Ovary (tissue), 9 donors: Measurements from ENCODE around the gene ATG4D. TPM values are rescaled to one million over a fixed set of nuclear protein-coding genes. Genes with fewer than 3 reads are reported as not detected.
"Not testable (repeated sequence)": the region's sequence is repeated elsewhere in the genome, so short reads cannot be mapped to it uniquely, and the experiment has no call there.

Experiments
- DNase-seq, 5 donors: peaks; one replicate each; pipeline ENCODE4 v3.0.0-alpha.2; 2019 to 2020
- H3K27ac ChIP-seq, 2 donors: fragments of 200-600 bp; one replicate each; pipeline versions ENCODE4 v1.5.1 to v1.8.0; 2019 to 2022
- H3K27me3 ChIP-seq: fragments of 200-600 bp; one replicate; pipeline ENCODE4 v1.8.0; 2022
- H3K36me3 ChIP-seq: fragments of 200-600 bp; sonication (generic); one replicate; pipeline ENCODE4 v1.5.1; 2019
- H3K4me1 ChIP-seq: one replicate; pipeline ENCODE4 v1.8.1; 2013; ENCODE audit warnings: mild to moderate bottlenecking, moderate library complexity; ENCODE audit not compliant: insufficient read depth
- H3K4me3 ChIP-seq: fragments of 200-600 bp; sonication (generic); one replicate; pipeline ENCODE4 v1.5.1; 2017
- H3K9me3 ChIP-seq, 2 donors: fragments of 200-600 bp in 1 of 2; sonication (generic) in 1 of 2; one replicate each; pipeline versions ENCODE4 v1.5.1 to v1.8.1; 2013 to 2019; ENCODE audit warnings: mild to moderate bottlenecking in 1 of 2, moderate library complexity in 1 of 2
- EP300 ChIP-seq: sonication (generic); formaldehyde crosslinking; IDR thresholded peaks from one replicate; pipeline ENCODE4 v1.6.1; 2017; ENCODE audit warnings: antibody characterized with exemption
- POLR2A ChIP-seq: fragments of 450-650 bp; IDR thresholded peaks from one replicate; pipeline ENCODE4 v1.6.1; 2017; ENCODE audit warnings: antibody characterized with exemption, mild to moderate bottlenecking, moderate library complexity
- WGBS, 3 donors: extraction: QIAGEN DNeasy Blood & Tissue Kit in 1 of 3; methylation state at CpG; one replicate each; pipeline versions ENCODE4 v1.1.5 to v1.1.7; 2013 to 2017; 5-methylcytosine and 5-hydroxymethylcytosine counted together
- intact Hi-C, 4 donors: fragments of 100-400 bp; cut with DNase I; formaldehyde crosslinking; loops; one replicate each; pipeline versions ENCODE4 v1.11.0 to v1.15.1; 2022 to 2023
- polyA plus RNA-seq, 2 donors: library from polyadenylated mRNA; stranded (reverse); fragments of 200-250 nt in 1 of 2; fragments of 350-450 nt in 1 of 2; fragmentation: Illumina TruSeq in 1 of 2; extraction: RNeasy Lipid Tissue Mini Kit (QIAGEN cat#74804) in 1 of 2; gene quantifications; one replicate each; pipeline ENCODE4 v1.2.3, GENCODE V29; 2013 to 2014
- total RNA-seq, 7 donors: library from RNA; depleted of rRNA in 2 of 7; stranded (reverse); fragments of >200 nt in 2 of 7; fragmentation: NEBNext Ultra II Directional in 3 of 7; extraction: Animal tissue kit (Norgen Biotek cat#: 25700) in 3 of 7; gene quantifications; one replicate each; pipeline versions ENCODE4 v1.1.0 to v1.2.4, GENCODE V29; 2016 to 2023
- TF ChIP-seq, protein P1 (sequence below), 3 donors: fragments of 450-650 bp in 2 of 3; fragments of 200-600 bp in 1 of 3; IDR thresholded peaks; one replicate each; pipeline versions ENCODE4 v1.5.1 to v1.8.0; 2016 to 2022; ENCODE audit warnings: antibody characterized with exemption in 3 of 3, mild to moderate bottlenecking in 1 of 3
- donor health status: DM: no; HTN: no; CAD: no; lungs with moderate emphysema.
- donor health status: DM: no; HTN: no; CAD: no.
- donor health status: Bipolar disorder and iron deficiency.
- donor health status: DM: yes; HTN: yes; CAD: no.
- donor health status: DM: no; HTN: no; CAD: no.
- donor health status: DM: yes; HTN: yes; CAD: no.

The ATG4D gene
- total and polyA plus RNA-seq, 9 donors: 3.1 to 26.9 (median 21.1) TPM

DNA sequence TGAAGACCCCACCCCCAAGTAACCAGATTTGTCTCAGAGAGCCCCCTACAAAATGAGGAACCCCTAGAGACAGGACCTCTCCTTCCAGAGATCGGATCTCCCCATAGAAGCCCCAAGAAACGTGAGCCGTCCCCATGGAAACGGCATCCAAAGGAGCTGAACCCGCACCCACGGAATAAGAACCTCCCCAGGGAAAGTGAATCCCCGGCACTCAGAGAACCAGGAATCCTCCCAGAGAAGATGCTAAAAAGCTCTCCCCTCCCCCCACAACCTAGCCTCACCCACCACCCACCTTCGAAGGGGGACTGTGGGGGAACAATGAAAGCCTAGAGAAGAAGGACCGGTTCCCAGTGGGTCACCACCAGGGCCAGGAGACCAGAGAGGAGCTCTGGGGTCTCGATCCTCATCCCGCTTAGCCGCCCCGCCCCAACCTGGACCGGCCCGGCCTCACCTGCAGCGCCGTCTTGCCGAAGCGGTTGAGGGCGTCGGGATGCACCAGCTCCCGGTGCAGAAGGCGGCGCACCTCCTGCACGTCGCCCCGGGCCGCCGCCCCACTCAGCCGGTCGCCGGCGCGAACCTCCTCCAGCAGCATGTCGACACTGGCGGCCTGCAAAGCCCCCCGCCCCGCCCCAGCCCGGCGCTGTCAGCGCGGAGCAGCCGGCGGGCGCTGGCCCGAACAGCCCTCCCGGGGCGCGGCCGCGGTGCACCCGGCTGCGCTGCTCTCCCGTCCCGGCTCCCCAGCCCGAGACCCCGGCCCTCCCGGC is 24.5 kb downstream of the ATG4D start:
- DNase-seq: peak in 1 of 5 donors; percentile 43
- no peaks in the 10 kb centered on the region for H3K36me3 ChIP-seq
- TF ChIP-seq EP300: no peak
- TF ChIP-seq, protein P1, sequence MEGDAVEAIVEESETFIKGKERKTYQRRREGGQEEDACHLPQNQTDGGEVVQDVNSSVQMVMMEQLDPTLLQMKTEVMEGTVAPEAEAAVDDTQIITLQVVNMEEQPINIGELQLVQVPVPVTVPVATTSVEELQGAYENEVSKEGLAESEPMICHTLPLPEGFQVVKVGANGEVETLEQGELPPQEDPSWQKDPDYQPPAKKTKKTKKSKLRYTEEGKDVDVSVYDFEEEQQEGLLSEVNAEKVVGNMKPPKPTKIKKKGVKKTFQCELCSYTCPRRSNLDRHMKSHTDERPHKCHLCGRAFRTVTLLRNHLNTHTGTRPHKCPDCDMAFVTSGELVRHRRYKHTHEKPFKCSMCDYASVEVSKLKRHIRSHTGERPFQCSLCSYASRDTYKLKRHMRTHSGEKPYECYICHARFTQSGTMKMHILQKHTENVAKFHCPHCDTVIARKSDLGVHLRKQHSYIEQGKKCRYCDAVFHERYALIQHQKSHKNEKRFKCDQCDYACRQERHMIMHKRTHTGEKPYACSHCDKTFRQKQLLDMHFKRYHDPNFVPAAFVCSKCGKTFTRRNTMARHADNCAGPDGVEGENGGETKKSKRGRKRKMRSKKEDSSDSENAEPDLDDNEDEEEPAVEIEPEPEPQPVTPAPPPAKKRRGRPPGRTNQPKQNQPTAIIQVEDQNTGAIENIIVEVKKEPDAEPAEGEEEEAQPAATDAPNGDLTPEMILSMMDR (IDR thresholded peaks at IDR 0.05): no peak
- no peak for TF ChIP-seq POLR2A
- peak overlapping the region; percentile 10 to 64 for H3K27ac ChIP-seq
- H3K4me1 ChIP-seq: peaks cover 7% of the 10 kb centered on the region
- WGBS, 3 donors: 2 to 5% (median 4%) methylated on average over 29 to 58 of the region's 58 CpGs
- H3K4me3 ChIP-seq: peak overlapping the region; percentile 45
- no peaks in the 10 kb centered on the region for H3K27me3 ChIP-seq
- intact Hi-C loops: loop anchor here in 2 of 4 donors (5.0 to 10.0 kb wide), 2 partner anchors 66 to 163 kb away; partner anchors contain the start of genes CDC37 (in 1 of the 2) and KEAP1 (in 1 of the 2)
- H3K9me3 ChIP-seq: no peaks in the 10 kb centered on the region

- 0% methylated on average over 54 to 71 of the region's 71 CpGs for WGBS, 3 donors
- no peaks in the 10 kb centered on the region for H3K36me3 ChIP-seq
- TF ChIP-seq, protein P1 (IDR thresholded peaks at IDR 0.05): peak; percentile 17 to 86 (median 72)
- TF ChIP-seq EP300: no peak
- peak; percentile 89 for TF ChIP-seq POLR2A
- H3K27me3 ChIP-seq: no peaks in the 10 kb centered on the region
- peak; percentile 99 to 100 (median 99) for DNase-seq
- H3K27ac ChIP-seq: peak within 1 kb of the TSS; percentile 10 to 64
- intact Hi-C loops: loop anchor here in 2 of 4 donors (5.0 to 10.0 kb wide), 2 partner anchors 67 to 164 kb away; partner anchors contain the start of genes CDC37 (in 1 of the 2) and KEAP1 (in 1 of the 2)
- H3K4me1 ChIP-seq: peaks cover 7% of the 10 kb centered on the region
- H3K9me3 ChIP-seq: no peaks in the 10 kb centered on the region
- peak within 1 kb of the TSS; percentile 45 for H3K4me3 ChIP-seq
Observed at GRCh38 chr19:10568826-10569651, 25.3 kb downstream of the ATG4D start, which contains the start of gene CDKN2D. Gene CDKN2D (minus strand): TSS chr19:10568979. CDS start chr19:10568653, 326 bp downstream.

GRCh38 chr19:10573793-10574192 is 30.1 kb downstream of the ATG4D start:
- H3K27me3 ChIP-seq, H3K27ac ChIP-seq, H3K36me3 ChIP-seq, H3K4me1 ChIP-seq, H3K9me3 ChIP-seq, DNase-seq, H3K4me3 ChIP-seq: not testable (repeated sequence)
- intact Hi-C loops: loop anchor here in 1 of 4 donors (5.0 kb wide), 1 partner anchor 91 kb away; no protein-coding TSS in a partner anchor
- WGBS, 3 donors: 83 to 87% (median 85%) methylated on average over 6 of the region's 6 CpGs

GRCh38 chr19:10574462-10574861 is 30.8 kb downstream of the ATG4D start:
- intact Hi-C loops: loop anchor here in 1 of 4 donors (5.0 kb wide), 1 partner anchor 92 kb away; no protein-coding TSS in a partner anchor
- Histone ChIP-seq H3K27ac (no peak overlapping the region), H3K4me3 (no peak overlapping the region), H3K27me3 (no peaks in the 10 kb centered on the region), H3K9me3 (no peaks in the 10 kb centered on the region), H3K36me3 (no peaks in the 10 kb centered on the region), H3K4me1 (peaks cover under 1% of the 10 kb centered on the region)
- WGBS, 3 donors: 75 to 77% (median 77%) methylated on average over 8 of the region's 8 CpGs
- DNase-seq: no peak
- TF ChIP-seq EP300 (no peak), POLR2A (no peak)
- TF ChIP-seq, protein P1 (IDR thresholded peaks at IDR 0.05): no peak
